ENCODE results near the gene CASKIN2. TPM values are rescaled to one million over a fixed set of nuclear protein-coding genes. Genes with fewer than 3 reads are reported as not detected.

Gene CASKIN2
- total and polyA plus RNA-seq, 4 donors, result 2.3 to 12.1 (median 8.6) TPM

- DNase-seq (ENCODE audit: low spot score), result no peak
- peaks cover 16 to 52% (median 34%) of the 10 kb centered on the region in 4 donors for H3K4me1 ChIP-seq (ENCODE audit: control insufficient read depth in 4 of 4, insufficient read depth in 4 of 4, low read length in 3 of 4)
- H3K36me3 ChIP-seq (ENCODE audit: control insufficient read depth in 4 of 4, insufficient read depth in 3 of 4, low read depth in 1 of 4, low read length in 3 of 4), result peaks cover 0 to 15% (median 9%) of the 10 kb centered on the region in 4 donors
- TF ChIP-seq EGR1 (IDR thresholded peaks at IDR 0.05; ENCODE audit: low read depth in 2 of 2) (no peak), SP1 (IDR thresholded peaks at IDR 0.05) (no peak)
- H3K4me3 ChIP-seq (ENCODE audit: low read depth in 1 of 3, low read length in 3 of 3), result no peak overlapping the region
- WGBS, result 94% methylated on average over 20 of the region's 20 CpGs
- H3K9me3 ChIP-seq (ENCODE audit: control insufficient read depth in 4 of 4, low read length in 3 of 4), result no peaks in the 10 kb centered on the region
- no peak overlapping the region for H3K9ac ChIP-seq (ENCODE audit: low read depth in 1 of 2, low read length in 2 of 2)
- H3K27ac ChIP-seq (ENCODE audit: low read depth in 1 of 2, low read length in 2 of 2), result no peak overlapping the region
- H3K27me3 ChIP-seq (ENCODE audit: control insufficient read depth in 4 of 4, insufficient read depth in 4 of 4, low read length in 3 of 4), result no peaks in the 10 kb centered on the region
Observed at GRCh38 chr17:75506888-75507287, 8.4 kb downstream of the CASKIN2 start.

GRCh38 chr17:75506134-75506533 is 9.2 kb downstream of the CASKIN2 start:
- no peaks in the 10 kb centered on the region for H3K9me3 ChIP-seq (ENCODE audit: control insufficient read depth in 4 of 4, low read length in 3 of 4)
- peaks cover 12 to 44% (median 28%) of the 10 kb centered on the region in 4 donors for H3K4me1 ChIP-seq (ENCODE audit: control insufficient read depth in 4 of 4, insufficient read depth in 4 of 4, low read length in 3 of 4)
- no peak overlapping the region for H3K27ac ChIP-seq (ENCODE audit: low read depth in 1 of 2, low read length in 2 of 2)
- TF ChIP-seq YY1 (IDR thresholded peaks at IDR 0.05) (no peak), JUND (IDR thresholded peaks at IDR 0.05) (no peak), ZBTB33 (IDR thresholded peaks at IDR 0.05) (no peak), FOXA1 (IDR thresholded peaks at IDR 0.05) (no peak), NR2F2 (IDR thresholded peaks at IDR 0.05) (no peak), HNF4G (IDR thresholded peaks at IDR 0.05) (no peak), GABPA (IDR thresholded peaks at IDR 0.05 in 1 of 2, conservative IDR thresholded peaks at IDR 0.05 in 1 of 2) (no peak), EGR1 (IDR thresholded peaks at IDR 0.05; ENCODE audit: low read depth in 2 of 2) (no peak), RXRA (IDR thresholded peaks at IDR 0.05) (no peak)
- TF ChIP-seq, protein P1, sequence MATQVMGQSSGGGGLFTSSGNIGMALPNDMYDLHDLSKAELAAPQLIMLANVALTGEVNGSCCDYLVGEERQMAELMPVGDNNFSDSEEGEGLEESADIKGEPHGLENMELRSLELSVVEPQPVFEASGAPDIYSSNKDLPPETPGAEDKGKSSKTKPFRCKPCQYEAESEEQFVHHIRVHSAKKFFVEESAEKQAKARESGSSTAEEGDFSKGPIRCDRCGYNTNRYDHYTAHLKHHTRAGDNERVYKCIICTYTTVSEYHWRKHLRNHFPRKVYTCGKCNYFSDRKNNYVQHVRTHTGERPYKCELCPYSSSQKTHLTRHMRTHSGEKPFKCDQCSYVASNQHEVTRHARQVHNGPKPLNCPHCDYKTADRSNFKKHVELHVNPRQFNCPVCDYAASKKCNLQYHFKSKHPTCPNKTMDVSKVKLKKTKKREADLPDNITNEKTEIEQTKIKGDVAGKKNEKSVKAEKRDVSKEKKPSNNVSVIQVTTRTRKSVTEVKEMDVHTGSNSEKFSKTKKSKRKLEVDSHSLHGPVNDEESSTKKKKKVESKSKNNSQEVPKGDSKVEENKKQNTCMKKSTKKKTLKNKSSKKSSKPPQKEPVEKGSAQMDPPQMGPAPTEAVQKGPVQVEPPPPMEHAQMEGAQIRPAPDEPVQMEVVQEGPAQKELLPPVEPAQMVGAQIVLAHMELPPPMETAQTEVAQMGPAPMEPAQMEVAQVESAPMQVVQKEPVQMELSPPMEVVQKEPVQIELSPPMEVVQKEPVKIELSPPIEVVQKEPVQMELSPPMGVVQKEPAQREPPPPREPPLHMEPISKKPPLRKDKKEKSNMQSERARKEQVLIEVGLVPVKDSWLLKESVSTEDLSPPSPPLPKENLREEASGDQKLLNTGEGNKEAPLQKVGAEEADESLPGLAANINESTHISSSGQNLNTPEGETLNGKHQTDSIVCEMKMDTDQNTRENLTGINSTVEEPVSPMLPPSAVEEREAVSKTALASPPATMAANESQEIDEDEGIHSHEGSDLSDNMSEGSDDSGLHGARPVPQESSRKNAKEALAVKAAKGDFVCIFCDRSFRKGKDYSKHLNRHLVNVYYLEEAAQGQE (IDR thresholded peaks at IDR 0.05), result no peak
- TF ChIP-seq, protein P2, sequence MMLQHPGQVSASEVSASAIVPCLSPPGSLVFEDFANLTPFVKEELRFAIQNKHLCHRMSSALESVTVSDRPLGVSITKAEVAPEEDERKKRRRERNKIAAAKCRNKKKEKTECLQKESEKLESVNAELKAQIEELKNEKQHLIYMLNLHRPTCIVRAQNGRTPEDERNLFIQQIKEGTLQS (IDR thresholded peaks at IDR 0.05), result no peak
- TF ChIP-seq, protein P3, sequence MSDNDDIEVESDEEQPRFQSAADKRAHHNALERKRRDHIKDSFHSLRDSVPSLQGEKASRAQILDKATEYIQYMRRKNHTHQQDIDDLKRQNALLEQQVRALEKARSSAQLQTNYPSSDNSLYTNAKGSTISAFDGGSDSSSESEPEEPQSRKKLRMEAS (IDR thresholded peaks at IDR 0.05), result no peak
- peaks cover 0 to 22% (median 10%) of the 10 kb centered on the region in 4 donors for H3K36me3 ChIP-seq (ENCODE audit: control insufficient read depth in 4 of 4, insufficient read depth in 3 of 4, low read depth in 1 of 4, low read length in 3 of 4)
- no peak for DNase-seq (ENCODE audit: low spot score)
- 90% methylated on average over 21 of the region's 21 CpGs for WGBS
- H3K9ac ChIP-seq (ENCODE audit: low read depth in 1 of 2, low read length in 2 of 2), result no peak overlapping the region
- H3K4me3 ChIP-seq (ENCODE audit: low read depth in 1 of 3, low read length in 3 of 3), result no peak overlapping the region
- no peaks in the 10 kb centered on the region for H3K27me3 ChIP-seq (ENCODE audit: control insufficient read depth in 4 of 4, insufficient read depth in 4 of 4, low read length in 3 of 4)

GRCh38 chr17:75505640-75506039 is 9.7 kb downstream of the CASKIN2 start:
- Histone ChIP-seq H3K4me3 (ENCODE audit: low read depth in 1 of 3, low read length in 3 of 3) (no peak overlapping the region), H3K4me1 (ENCODE audit: control insufficient read depth in 4 of 4, insufficient read depth in 4 of 4, low read length in 3 of 4) (peaks cover 12 to 40% (median 27%) of the 10 kb centered on the region in 4 donors), H3K9ac (ENCODE audit: low read depth in 1 of 2, low read length in 2 of 2) (no peak overlapping the region), H3K36me3 (ENCODE audit: control insufficient read depth in 4 of 4, insufficient read depth in 3 of 4, low read depth in 1 of 4, low read length in 3 of 4) (peaks cover 0 to 22% (median 12%) of the 10 kb centered on the region in 4 donors), H3K9me3 (ENCODE audit: control insufficient read depth in 4 of 4, low read length in 3 of 4) (no peaks in the 10 kb centered on the region), H3K27me3 (ENCODE audit: control insufficient read depth in 4 of 4, insufficient read depth in 4 of 4, low read length in 3 of 4) (no peaks in the 10 kb centered on the region), H3K27ac (ENCODE audit: low read depth in 1 of 2, low read length in 2 of 2) (no peak overlapping the region)
- DNase-seq (ENCODE audit: low spot score), result no peak
- 87% methylated on average over 15 of the region's 15 CpGs for WGBS
- TF ChIP-seq CTCF (IDR thresholded peaks at IDR 0.05; ENCODE audit: low read depth, low read length, missing input control) (no peak), NR2F2 (IDR thresholded peaks at IDR 0.05) (no peak), HNF4A (conservative IDR thresholded peaks at IDR 0.05) (no peak), SP1 (IDR thresholded peaks at IDR 0.05) (no peak), GABPA (IDR thresholded peaks at IDR 0.05 in 1 of 2, conservative IDR thresholded peaks at IDR 0.05 in 1 of 2) (no peak), RXRA (IDR thresholded peaks at IDR 0.05) (no peak), ZBTB33 (IDR thresholded peaks at IDR 0.05) (no peak), HNF4G (IDR thresholded peaks at IDR 0.05) (no peak), JUND (IDR thresholded peaks at IDR 0.05) (no peak), EGR1 (IDR thresholded peaks at IDR 0.05; ENCODE audit: low read depth in 2 of 2) (no peak), FOXA1 (IDR thresholded peaks at IDR 0.05) (no peak), RAD21 (IDR thresholded peaks at IDR 0.05) (no peak), TAF1 (conservative IDR thresholded peaks at IDR 0.05) (no peak)
- TF ChIP-seq, protein P3 (IDR thresholded peaks at IDR 0.05), result no peak

Data from liver (tissue), 9 donors.